Kidney epithelial cell (primary cell): ENCODE data around the gene SHC3. TPM values are rescaled to one million over a fixed set of nuclear protein-coding genes. Genes with fewer than 3 reads are reported as not detected.

Experiments
- DNase-seq: peaks from one replicate; pipeline ENCODE4 v3.0.0-alpha.2; 2010; ENCODE audit warnings: low read depth
- H3K27me3 ChIP-seq: 2 replicates; pipeline ENCODE4 v1.6.0; 2011; ENCODE audit warnings: low read length; ENCODE audit not compliant: control insufficient read depth, insufficient read depth
- H3K36me3 ChIP-seq: 2 replicates; pipeline ENCODE4 v1.5.1; 2011; ENCODE audit warnings: low read length; ENCODE audit not compliant: control insufficient read depth, insufficient read depth
- H3K4me3 ChIP-seq: 2 replicates; pipeline ENCODE4 v1.5.1; 2011; ENCODE audit warnings: low read depth, mild to moderate bottlenecking, control low read depth, low read length
- CTCF ChIP-seq: IDR thresholded peaks from 2 replicates; pipeline ENCODE4 v1.5.1; 2011; ENCODE audit warnings: mild to moderate bottlenecking, moderate library complexity, low read length, control low read depth, inconsistent platforms; ENCODE audit not compliant: insufficient read depth, poor library complexity, severe bottlenecking
- total RNA-seq: library from RNA; depleted of rRNA; stranded (reverse); fragments of >200 nt; gene quantifications from 2 replicates; pipeline ENCODE4 v1.2.3, GENCODE V29; 2015

The SHC3 gene
- total RNA-seq, 1 donor from 2014 or later: 2.9 TPM

DNA sequence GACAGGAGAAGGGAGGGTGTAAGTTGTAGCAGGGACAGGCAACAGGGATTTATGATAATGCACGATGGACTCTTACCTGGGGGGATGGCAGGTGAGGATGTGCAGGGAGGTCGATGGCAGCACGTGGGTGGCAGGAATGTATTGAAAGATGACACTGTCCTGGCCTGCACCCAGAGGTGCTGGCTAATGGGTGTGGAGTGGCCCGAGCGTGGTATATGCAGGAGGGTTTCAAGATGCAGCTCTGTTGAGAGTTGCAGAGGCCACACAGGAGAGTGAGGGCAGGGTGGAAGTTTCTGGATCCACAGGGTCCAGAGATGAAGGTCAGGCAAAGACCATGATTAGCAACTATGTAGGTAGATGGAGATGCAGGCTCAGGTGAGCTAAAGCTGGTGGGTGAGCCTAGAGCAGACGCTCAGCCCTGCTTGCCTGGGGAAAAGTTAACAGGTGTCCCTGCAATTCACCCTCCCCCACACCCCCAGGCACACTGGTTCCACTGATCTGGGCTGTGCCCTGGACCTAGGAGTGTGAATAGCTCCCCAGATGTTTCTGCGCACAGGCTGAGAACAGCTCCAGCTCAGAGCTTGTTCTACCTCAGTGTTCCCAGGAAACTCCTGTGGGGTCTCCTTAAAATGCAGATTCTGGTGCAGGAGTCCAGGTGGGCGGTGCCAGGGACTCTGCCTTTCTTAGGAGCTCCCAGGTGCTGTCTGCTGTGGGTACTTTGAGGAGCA lies 208.8 kb downstream of the SHC3 start:
- H3K27me3 ChIP-seq: peaks cover 12% of the 10 kb centered on the region
- no peak overlapping the region for H3K4me3 ChIP-seq
- DNase-seq: no peak
- no peak for TF ChIP-seq CTCF
- no peaks in the 10 kb centered on the region for H3K36me3 ChIP-seq

GRCh38 chr9:88968799-88969198 lies 209.8 kb downstream of the SHC3 start:
- no peak for TF ChIP-seq CTCF
- Histone ChIP-seq H3K27me3 (peaks cover 12% of the 10 kb centered on the region), H3K36me3 (no peaks in the 10 kb centered on the region), H3K4me3 (no peak overlapping the region)
- no peak for DNase-seq

DNA sequence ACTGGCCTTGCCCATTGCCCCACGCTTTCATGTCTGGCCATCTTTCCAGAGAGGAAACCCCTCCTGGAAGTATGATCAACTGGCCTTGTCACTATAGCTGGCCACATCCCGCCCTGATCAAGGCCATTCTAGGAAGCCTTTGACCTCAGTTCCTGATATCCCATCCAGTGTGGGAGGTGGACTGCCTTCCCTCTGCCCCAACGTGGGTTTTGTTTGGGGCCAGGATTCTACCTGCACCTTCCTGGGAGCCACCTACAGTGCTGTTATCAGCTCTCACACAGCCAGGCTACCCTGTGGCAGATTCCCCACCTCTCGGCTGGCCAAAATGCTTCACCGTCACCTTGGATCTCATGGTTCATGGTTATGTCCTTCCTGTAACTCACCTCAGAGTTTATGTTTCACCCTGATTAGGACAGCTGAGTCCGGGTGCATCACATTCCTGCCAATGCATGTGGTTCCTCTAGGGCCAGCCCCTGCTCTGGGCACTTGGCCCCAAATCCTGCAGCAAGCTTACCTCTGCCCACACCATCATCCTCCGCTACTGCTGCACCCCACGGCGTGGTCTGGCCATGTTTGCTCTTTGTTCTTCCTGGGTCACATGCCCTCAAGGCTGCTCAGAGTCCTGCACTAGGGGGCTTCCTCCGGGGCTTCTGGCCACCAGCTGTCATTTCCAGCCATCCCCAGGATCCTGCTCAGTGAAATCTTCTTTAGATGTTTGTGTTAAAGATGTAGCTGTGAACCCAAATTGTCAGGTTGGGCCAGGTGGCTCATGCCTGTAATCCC lies 211.5 kb downstream of the SHC3 start:
- Histone ChIP-seq H3K36me3 (no peaks in the 10 kb centered on the region), H3K4me3 (no peak overlapping the region)
- DNase-seq: no peak

DNA sequence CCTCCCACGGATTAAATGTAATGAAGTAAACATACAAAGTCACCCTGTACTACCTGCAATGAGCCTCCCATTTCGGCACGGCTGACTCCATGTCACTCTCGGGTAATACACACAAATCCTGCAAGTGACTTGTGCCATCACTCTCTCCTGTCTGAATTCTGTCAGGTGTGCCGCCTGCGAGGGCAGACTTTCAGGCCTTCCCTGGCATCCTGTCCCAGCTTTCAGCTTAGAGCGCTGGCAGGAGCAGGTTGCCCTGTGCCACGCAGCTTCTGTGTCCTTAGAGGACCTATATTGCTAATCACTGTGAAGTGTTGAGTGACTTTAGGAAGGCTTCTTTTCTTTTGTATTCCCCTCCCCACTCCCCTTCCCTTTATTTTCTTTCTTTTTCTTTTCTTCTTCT lies 213.1 kb downstream of the SHC3 start:
- H3K36me3 ChIP-seq: no peaks in the 10 kb centered on the region

More for the DNA sequence above, 211.5 kb downstream of the SHC3 start:
- no peak for TF ChIP-seq CTCF
- H3K27me3 ChIP-seq: peaks cover 12% of the 10 kb centered on the region

DNA sequence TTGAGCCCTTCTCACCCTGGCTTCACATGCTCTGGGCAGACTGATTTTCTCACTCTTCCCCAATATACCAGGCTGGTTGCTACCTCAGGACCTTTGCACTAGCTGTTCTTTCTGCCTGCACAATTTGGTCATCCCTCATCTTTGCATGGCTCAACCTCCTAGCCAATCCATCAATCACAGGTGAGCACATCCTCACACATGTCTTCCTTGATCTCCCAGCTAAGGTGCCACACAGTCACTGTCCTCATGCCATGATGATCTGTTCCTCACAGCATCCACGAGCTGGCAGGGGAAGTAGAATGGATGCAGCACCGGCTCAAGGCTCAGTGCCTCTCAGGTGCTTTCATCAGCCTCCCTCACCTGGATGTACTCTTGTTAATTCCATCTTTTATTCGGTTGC lies 218.0 kb downstream of the SHC3 start:
- Histone ChIP-seq H3K4me3 (no peak overlapping the region), H3K36me3 (no peaks in the 10 kb centered on the region), H3K27me3 (peaks cover 4% of the 10 kb centered on the region)
- DNase-seq: no peak
- no peak for TF ChIP-seq CTCF

More for the DNA sequence above, 213.1 kb downstream of the SHC3 start:
- TF ChIP-seq CTCF: no peak
- H3K4me3 ChIP-seq: no peak overlapping the region
- H3K27me3 ChIP-seq: peaks cover 9% of the 10 kb centered on the region
- DNase-seq: no peak
